Fibroblast of lung (primary cell): ENCODE measurements around the gene GDI1. TPM values are rescaled to one million over a fixed set of nuclear protein-coding genes. Genes with fewer than 3 reads are reported as not detected.

Experiments
- DNase-seq, 2 donors: peaks; one replicate each; pipeline versions ENCODE4 v3.0.0 to v3.0.0-alpha.2; 2010; ENCODE audit warnings: low read depth in 2 of 2
- H2AFZ ChIP-seq: 2 replicates; pipeline ENCODE4 v1.5.1; 2012; ENCODE audit warnings: low read length, control low read depth, inconsistent platforms
- H3K27ac ChIP-seq: 2 replicates; pipeline ENCODE4 v1.5.1; 2011; ENCODE audit warnings: low read length, control low read depth; ENCODE audit not compliant: insufficient read depth
- H3K27me3 ChIP-seq: 2 replicates; pipeline ENCODE4 v1.5.1; 2011; ENCODE audit warnings: mild to moderate bottlenecking, low read length; ENCODE audit not compliant: control insufficient read depth, insufficient read depth
- H3K36me3 ChIP-seq: 2 replicates; pipeline ENCODE4 v1.5.1; 2011; ENCODE audit warnings: low read length; ENCODE audit not compliant: control insufficient read depth, insufficient read depth
- H3K4me1 ChIP-seq: 2 replicates; pipeline ENCODE4 v1.5.1; 2011; ENCODE audit warnings: low read length; ENCODE audit not compliant: control insufficient read depth, insufficient read depth; ENCODE audit errors: extremely low read depth
- H3K4me2 ChIP-seq: 2 replicates; pipeline ENCODE4 v1.5.1; 2011; ENCODE audit warnings: low read length, control low read depth; ENCODE audit not compliant: insufficient read depth; ENCODE audit errors: extremely low read depth
- H3K4me3 ChIP-seq, 4 experiments: fragments of 200-600 bp in 1 of 4; sonication (generic) in 1 of 4; replicated peaks in 1 of 4; 2 replicates each; pipeline ENCODE4 v1.5.1; 2011 to 2016; ENCODE audit warnings: low read length in 4 of 4, low read depth in 3 of 4, mild to moderate bottlenecking in 3 of 4, control low read depth in 2 of 4, inconsistent platforms in 1 of 4, mixed read lengths in 1 of 4; ENCODE audit not compliant: insufficient read depth in 1 of 4; ENCODE audit errors: control extremely low read depth in 1 of 4
- H3K79me2 ChIP-seq: 2 replicates; pipeline ENCODE4 v1.5.1; 2012; ENCODE audit warnings: mild to moderate bottlenecking, low read length, inconsistent platforms; ENCODE audit not compliant: control insufficient read depth, insufficient read depth
- H3K9ac ChIP-seq: 2 replicates; pipeline ENCODE4 v1.5.1; 2011; ENCODE audit warnings: mild to moderate bottlenecking, low read length, control low read depth; ENCODE audit not compliant: insufficient read depth
- H3K9me3 ChIP-seq: 2 replicates; pipeline ENCODE4 v1.5.1; 2012; ENCODE audit warnings: low read depth, low read length; ENCODE audit not compliant: control insufficient read depth, insufficient read depth
- H4K20me1 ChIP-seq: 2 replicates; pipeline ENCODE4 v1.5.1; 2011; ENCODE audit warnings: low read length; ENCODE audit not compliant: control insufficient read depth, insufficient read depth; ENCODE audit errors: extremely low read depth
- CTCF ChIP-seq, 2 donors: IDR thresholded peaks in 1 of 2; conservative IDR thresholded peaks in 1 of 2; 1 replicate in 1 of 2; 2 replicates in 1 of 2; pipeline ENCODE4 v1.5.1; 2011 to 2012; ENCODE audit warnings: low read length in 2 of 2, control low read depth in 1 of 2, inconsistent platforms in 1 of 2, low read depth in 1 of 2, mild to moderate bottlenecking in 1 of 2
- EZH2 ChIP-seq: IDR thresholded peaks from 2 replicates; pipeline ENCODE4 v1.5.1; 2012; ENCODE audit warnings: low read length, control low read depth, mild to moderate bottlenecking; ENCODE audit errors: missing control alignments
- polyA plus RNA-seq, 2 donors: library from polyadenylated mRNA; depleted of rRNA in 1 of 2; stranded (reverse) in 1 of 2; unstranded in 1 of 2; fragments of >200 nt; gene quantifications; 2 replicates each; pipeline ENCODE4 v1.2.1, GENCODE V29; 2011 to 2012; ENCODE audit warnings: missing spikeins in 1 of 2
- total RNA-seq: library from RNA; depleted of rRNA; stranded (reverse); fragments of >200 nt; gene quantifications from 2 replicates; pipeline ENCODE4 v1.2.1, GENCODE V29; 2014

The GDI1 gene
- total and polyA plus RNA-seq, 2 donors (not counting 1 experiment from before 2014, with no cell fraction given): 86.5 to 134 TPM

GRCh38 chrX:154412468-154412867 is 24.5 kb upstream of the GDI1 start:
- no peaks in the 10 kb centered on the region for H3K27me3 ChIP-seq
- DNase-seq: no peak
- H2AFZ ChIP-seq: no peak overlapping the region
- H4K20me1 ChIP-seq: no peaks in the 10 kb centered on the region
- H3K27ac ChIP-seq: peak overlapping the region; percentile 56
- no peaks in the 10 kb centered on the region for H3K9me3 ChIP-seq
- TF ChIP-seq CTCF (conservative IDR thresholded peaks at IDR 0.05 in 1 of 2, IDR thresholded peaks at IDR 0.05 in 1 of 2; ENCODE audit: low read depth in 1 of 2, low read length in 2 of 2) (no peak), EZH2 (no peak)
- no peak overlapping the region for H3K9ac ChIP-seq
- H3K4me1 ChIP-seq: peaks cover 2% of the 10 kb centered on the region
- H3K4me3 ChIP-seq: peak overlapping the region; percentile 41 to 70 (median 50)
- H3K79me2 ChIP-seq: no peaks in the 10 kb centered on the region
- H3K4me2 ChIP-seq: peak overlapping the region; percentile 83
- H3K36me3 ChIP-seq: no peaks in the 10 kb centered on the region

GRCh38 chrX:154413142-154413541 is 23.8 kb upstream of the GDI1 start:
- Histone ChIP-seq H3K79me2 (no peaks in the 10 kb centered on the region), H3K9ac (no peak overlapping the region), H3K27ac (no peak overlapping the region), H3K4me2 (no peak overlapping the region), H3K9me3 (no peaks in the 10 kb centered on the region), H2AFZ (no peak overlapping the region), H4K20me1 (no peaks in the 10 kb centered on the region), H3K4me1 (peaks cover 2% of the 10 kb centered on the region), H3K27me3 (no peaks in the 10 kb centered on the region), H3K4me3 (no peak overlapping the region), H3K36me3 (no peaks in the 10 kb centered on the region)
- TF ChIP-seq CTCF (conservative IDR thresholded peaks at IDR 0.05 in 1 of 2, IDR thresholded peaks at IDR 0.05 in 1 of 2; ENCODE audit: low read depth in 1 of 2, low read length in 2 of 2) (no peak), EZH2 (no peak)
- DNase-seq: no peak

GRCh38 chrX:154417157-154417556 is 19.8 kb upstream of the GDI1 start:
- Histone ChIP-seq H3K27ac (no peak overlapping the region), H3K4me2 (no peak overlapping the region), H3K4me3 (no peak overlapping the region), H4K20me1 (no peaks in the 10 kb centered on the region), H3K4me1 (peaks cover 2% of the 10 kb centered on the region), H2AFZ (no peak overlapping the region), H3K79me2 (no peaks in the 10 kb centered on the region), H3K9me3 (no peaks in the 10 kb centered on the region), H3K9ac (no peak overlapping the region), H3K27me3 (no peaks in the 10 kb centered on the region), H3K36me3 (peaks cover 2% of the 10 kb centered on the region)
- TF ChIP-seq EZH2: no peak
- TF ChIP-seq CTCF (conservative IDR thresholded peaks at IDR 0.05 in 1 of 2, IDR thresholded peaks at IDR 0.05 in 1 of 2; ENCODE audit: low read depth in 1 of 2, low read length in 2 of 2): no peak
- no peak for DNase-seq
